MCF 10A (cell line): Measurements from ENCODE around the gene CYTH1. TPM values are rescaled to one million over a fixed set of nuclear protein-coding genes. Genes with fewer than 3 reads are reported as not detected.

Experiments used
- BruUV-seq: library from RNA; stranded (reverse); fragments of 400-500 nt; replicated peaks from 2 replicates; lab custom pipeline; 2021; lab: Mats Ljungman, UMichigan
- CTCF ChIA-PET: fragments of 300-600 bp; sonication (Branson Sonifier 250); formaldehyde crosslinking; extraction: SDS; loops from one replicate; lab custom pipeline; 2021; ENCODE audit warnings: antibody characterized with exemption, inconsistent platforms; lab: Yijun Ruan, JAX
- POLR2A ChIA-PET: fragments of 300-600, 350-650 bp; sonication (Branson Sonifier 250); formaldehyde crosslinking; extraction: SDS; loops from one replicate; lab custom pipeline; 2020; ENCODE audit warnings: antibody characterized with exemption, inconsistent platforms; lab: Yijun Ruan, JAX
- DNase-seq: peaks from one replicate; pipeline ENCODE4 v3.0.0-alpha.2; 2018; ENCODE audit not compliant: unreplicated experiment
- H3K27ac Mint-ChIP-seq: one replicate; pipeline ENCODE4 v1.8.0; 2022; ENCODE audit warnings: mild to moderate bottlenecking, low read depth, mixed read lengths; ENCODE audit not compliant: unreplicated experiment
- H3K27me3 Mint-ChIP-seq: one replicate; pipeline ENCODE4 v1.8.0; 2022; ENCODE audit warnings: mixed read lengths; ENCODE audit not compliant: insufficient read depth, unreplicated experiment
- H3K36me3 Mint-ChIP-seq: one replicate; pipeline ENCODE4 v1.8.0; 2022; ENCODE audit warnings: mild to moderate bottlenecking, moderate library complexity, mixed read lengths; ENCODE audit not compliant: insufficient read depth, unreplicated experiment
- H3K4me1 Mint-ChIP-seq: one replicate; pipeline ENCODE4 v1.8.0; 2022; ENCODE audit warnings: mixed read lengths; ENCODE audit not compliant: insufficient read depth, unreplicated experiment
- H3K4me3 Mint-ChIP-seq: one replicate; pipeline ENCODE4 v1.8.0; 2022; ENCODE audit warnings: mild to moderate bottlenecking, moderate library complexity, mixed read lengths; ENCODE audit not compliant: unreplicated experiment
- H3K9me3 Mint-ChIP-seq: one replicate; pipeline ENCODE4 v1.8.0; 2022; ENCODE audit warnings: mixed read lengths; ENCODE audit not compliant: unreplicated experiment
- intact Hi-C: fragments of 100-400 bp; cut with micrococcal nuclease; formaldehyde crosslinking; loops from 2 replicates; pipeline ENCODE4 v1.14.1; 2022
- total RNA-seq: library from RNA; stranded (reverse); gene quantifications from 2 replicates; pipeline ENCODE4 v1.2.3, GENCODE V29; 2022
- TF ChIP-seq, protein P1 (sequence below): fragments of 200-600 bp; IDR thresholded peaks from one replicate; pipeline ENCODE4 v1.8.0; 2022; ENCODE audit warnings: antibody characterized with exemption, mild to moderate bottlenecking; ENCODE audit not compliant: unreplicated experiment

Gene CYTH1
- total RNA-seq, 1 experiment from 2014 or later = 38.5 TPM

DNA sequence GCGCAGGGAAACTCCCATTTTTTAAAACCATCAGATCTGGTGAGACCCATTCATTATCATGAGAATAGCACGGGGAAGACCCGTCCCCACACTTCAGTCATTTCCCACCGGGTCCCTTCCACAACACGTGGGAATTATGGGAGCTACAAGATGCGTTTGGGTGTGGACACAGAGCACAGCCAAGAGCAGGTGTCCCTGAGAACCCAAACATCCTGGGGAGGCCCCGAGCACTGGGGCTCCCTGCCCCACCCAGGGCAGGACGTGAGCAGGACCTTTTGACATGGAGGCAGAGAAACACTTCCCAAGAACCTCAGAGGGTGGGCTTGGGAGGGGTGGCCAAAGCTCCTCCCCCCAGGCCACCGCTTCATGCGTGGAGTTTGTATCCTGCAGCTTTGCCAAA is 115.0 kb downstream of the CYTH1 start:
- TF ChIP-seq, protein P1, sequence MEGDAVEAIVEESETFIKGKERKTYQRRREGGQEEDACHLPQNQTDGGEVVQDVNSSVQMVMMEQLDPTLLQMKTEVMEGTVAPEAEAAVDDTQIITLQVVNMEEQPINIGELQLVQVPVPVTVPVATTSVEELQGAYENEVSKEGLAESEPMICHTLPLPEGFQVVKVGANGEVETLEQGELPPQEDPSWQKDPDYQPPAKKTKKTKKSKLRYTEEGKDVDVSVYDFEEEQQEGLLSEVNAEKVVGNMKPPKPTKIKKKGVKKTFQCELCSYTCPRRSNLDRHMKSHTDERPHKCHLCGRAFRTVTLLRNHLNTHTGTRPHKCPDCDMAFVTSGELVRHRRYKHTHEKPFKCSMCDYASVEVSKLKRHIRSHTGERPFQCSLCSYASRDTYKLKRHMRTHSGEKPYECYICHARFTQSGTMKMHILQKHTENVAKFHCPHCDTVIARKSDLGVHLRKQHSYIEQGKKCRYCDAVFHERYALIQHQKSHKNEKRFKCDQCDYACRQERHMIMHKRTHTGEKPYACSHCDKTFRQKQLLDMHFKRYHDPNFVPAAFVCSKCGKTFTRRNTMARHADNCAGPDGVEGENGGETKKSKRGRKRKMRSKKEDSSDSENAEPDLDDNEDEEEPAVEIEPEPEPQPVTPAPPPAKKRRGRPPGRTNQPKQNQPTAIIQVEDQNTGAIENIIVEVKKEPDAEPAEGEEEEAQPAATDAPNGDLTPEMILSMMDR = no peak
- ChIA-PET POLR2A (no interaction called here), CTCF (no interaction called here)
- H3K36me3 Mint-ChIP-seq = no peaks in the 10 kb centered on the region
- H3K27ac Mint-ChIP-seq = no peak overlapping the region
- no peak overlapping the region for H3K4me3 Mint-ChIP-seq
- H3K27me3 Mint-ChIP-seq = no peaks in the 10 kb centered on the region
- H3K9me3 Mint-ChIP-seq = no peaks in the 10 kb centered on the region
- intact Hi-C loops = no loop called here
- no peak for DNase-seq
- no TSS peak for BruUV-seq
- peaks cover 20% of the 10 kb centered on the region for H3K4me1 Mint-ChIP-seq

- CTCF ChIA-PET = interaction anchor here (0.6 to 0.7 kb wide), 2 partner anchors 20 to 169 kb away, joined by 3 to 5 read pairs; no protein-coding TSS in a partner anchor
- BruUV-seq = no TSS peak
- POLR2A ChIA-PET = interaction anchor here (0.7 to 1.2 kb wide), 2 partner anchors 14 to 529 kb away, joined by 3 to 4 read pairs; no protein-coding TSS in a partner anchor
- TF ChIP-seq, protein P1 = no peak
- Mint-ChIP-seq H3K27me3 (no peaks in the 10 kb centered on the region), H3K36me3 (no peaks in the 10 kb centered on the region), H3K4me1 (peaks cover 23% of the 10 kb centered on the region), H3K27ac (peak overlapping the region; percentile 60), H3K9me3 (no peaks in the 10 kb centered on the region), H3K4me3 (no peak overlapping the region)
- intact Hi-C loops = no loop called here
- peak; percentile 23 for DNase-seq
These were observed 115.8 kb downstream of the CYTH1 start for GRCh38 chr17:78665952-78666920.

- intact Hi-C loops = no loop called here
- Mint-ChIP-seq H3K4me3 (no peak overlapping the region), H3K4me1 (peaks cover 28% of the 10 kb centered on the region), H3K27me3 (no peaks in the 10 kb centered on the region), H3K36me3 (no peaks in the 10 kb centered on the region), H3K9me3 (no peaks in the 10 kb centered on the region), H3K27ac (no peak overlapping the region)
- CTCF ChIA-PET = interaction anchor here (0.6 to 0.7 kb wide), 2 partner anchors 20 to 168 kb away, joined by 3 to 5 read pairs; no protein-coding TSS in a partner anchor
- BruUV-seq = no TSS peak
- TF ChIP-seq, protein P1 = no peak
- POLR2A ChIA-PET = interaction anchor here (1.2 kb wide), 1 partner anchor 15 kb away, joined by 4 read pairs; no protein-coding TSS in a partner anchor
- no peak for DNase-seq
These were observed 116.6 kb downstream of the CYTH1 start for GRCh38 chr17:78665387-78665951.
